ENCODE measurements around the gene ZGPAT. TPM values are rescaled to one million over a fixed set of nuclear protein-coding genes. Genes with fewer than 3 reads are reported as not detected.

The ZGPAT gene
- total and polyA plus RNA-seq, 2 donors (not counting 3 experiments of a cell fraction or from before 2014, with no cell fraction given): 23.1 to 29.3 TPM

DNA sequence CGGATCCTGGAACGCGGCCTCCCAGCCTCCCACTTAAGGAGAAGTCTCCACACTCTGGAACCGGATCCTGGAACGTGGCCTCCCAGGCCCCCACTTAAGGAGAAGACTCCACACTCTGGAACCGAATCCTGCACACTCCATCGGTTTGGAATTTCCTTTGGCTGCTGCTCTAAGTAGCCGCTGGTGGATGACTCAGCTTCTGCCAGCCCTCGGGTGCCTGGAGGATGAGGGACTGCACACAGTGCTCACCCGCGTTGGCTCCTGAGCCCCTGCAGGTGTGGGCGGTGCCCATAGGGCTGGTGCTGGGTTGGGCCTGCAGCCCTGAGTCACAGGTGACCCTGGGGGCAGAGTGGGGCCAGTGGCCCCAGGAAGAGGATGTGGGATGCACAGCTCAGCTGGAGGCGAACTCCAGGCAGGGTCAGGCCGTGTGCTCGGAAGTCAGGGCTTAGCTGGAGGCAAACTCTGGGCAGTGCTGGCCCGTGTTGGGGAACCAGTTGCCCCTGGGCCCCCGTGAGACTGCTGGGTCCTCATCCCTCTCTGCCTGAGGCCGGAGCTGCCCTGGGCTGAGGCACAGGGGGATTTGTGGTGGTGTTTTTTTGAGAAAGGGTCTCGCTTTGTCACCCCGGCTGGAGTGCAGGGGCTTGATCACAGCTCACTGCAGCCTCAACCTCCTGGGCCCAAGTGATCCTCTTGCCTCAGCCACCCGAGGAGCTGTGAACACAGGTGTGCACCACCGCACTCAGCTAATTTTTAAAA, 25.3 kb upstream of the ZGPAT start:
- TF ChIP-seq FOS (IDR thresholded peaks at IDR 0.05; ENCODE audit: borderline replicate concordance, insufficient read depth, low read length): peak; percentile 98
- TF ChIP-seq, protein P1, sequence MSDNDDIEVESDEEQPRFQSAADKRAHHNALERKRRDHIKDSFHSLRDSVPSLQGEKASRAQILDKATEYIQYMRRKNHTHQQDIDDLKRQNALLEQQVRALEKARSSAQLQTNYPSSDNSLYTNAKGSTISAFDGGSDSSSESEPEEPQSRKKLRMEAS (IDR thresholded peaks at IDR 0.05; ENCODE audit: insufficient read depth, insufficient read length): no peak
- no peak for TF ChIP-seq CTCF (IDR thresholded peaks at IDR 0.05; ENCODE audit: extremely low read depth in 1 of 2, insufficient read depth in 1 of 2, low read depth in 1 of 2, low read length in 2 of 2)
- no peak for TF ChIP-seq EZH2 (IDR thresholded peaks at IDR 0.05; ENCODE audit: borderline replicate concordance, low read depth, low read length, severe bottlenecking)
- no peak for TF ChIP-seq GATA2 (IDR thresholded peaks at IDR 0.05; ENCODE audit: insufficient read depth, insufficient read length, low read depth, low read length)
- TF ChIP-seq POLR2AphosphoS5 (IDR thresholded peaks at IDR 0.05; ENCODE audit: insufficient read depth, low read depth, low read length): peak; percentile 95
- TF ChIP-seq POLR2A (IDR thresholded peaks at IDR 0.05; ENCODE audit: low read depth, low read length): peak; percentile 60
- peak; percentile 69 for TF ChIP-seq JUN (IDR thresholded peaks at IDR 0.05; ENCODE audit: borderline replicate concordance, insufficient read depth, insufficient read length, low read depth)
- intact Hi-C loops (cut with micrococcal nuclease): loop anchor here (1.0 kb wide), 1 partner anchor 24 kb away; the partner anchor contains the start of gene RTEL1
- no peaks in the 10 kb centered on the region for H4K20me1 ChIP-seq (replicated peaks; ENCODE audit: control insufficient read depth, extremely low read depth, insufficient read depth, low read length)
- ChIA-PET CTCF (interaction anchor here (0.7 to 4.1 kb wide), 9 partner anchors 9 to 144 kb away, joined by 3 to 17 read pairs (median 4); partner anchors contain the start of genes ARFRP1, RTEL1 and ZGPAT), POLR2A (interaction anchor here (0.6 to 1.6 kb wide), 2 partner anchors 24 to 41 kb away, joined by 3 to 6 read pairs; partner anchors contain the start of gene RTEL1)
- H3K4me1 ChIP-seq (ENCODE audit: control insufficient read depth, extremely low read depth, insufficient read depth, low read length): peaks cover 45% of the 10 kb centered on the region
- dilution Hi-C loops (cut with MboI; ENCODE audit: extremely low pct_ligation_motif_present, low sequenced_read_pairs): no loop called here
- DNase-seq (ENCODE audit: low read depth, low spot score) (peak; percentile 92), FAIRE-seq (peak; percentile 99)
- peaks cover 0 to 12% of the 10 kb centered on the region in 2 experiments for H3K36me3 ChIP-seq (ENCODE audit: control insufficient read depth in 2 of 2, extremely low read depth in 1 of 2, insufficient read depth in 2 of 2, low read length in 2 of 2)
- TSS peak; percentile 10 for BruUV-seq (replicated peaks)
- peaks cover 4% of the 10 kb centered on the region for H3K79me2 ChIP-seq (ENCODE audit: control insufficient read depth, insufficient read depth, low read length)
- H3K9me1 ChIP-seq (replicated peaks; ENCODE audit: control insufficient read depth, extremely low read depth, insufficient read depth, low read length): no peaks in the 10 kb centered on the region
- H3K9me3 ChIP-seq (replicated peaks; ENCODE audit: control insufficient read depth, insufficient read depth, low read length): no peaks in the 10 kb centered on the region
- H3K9ac ChIP-seq (replicated peaks; ENCODE audit: extremely low read depth, insufficient read depth, low read length): peak overlapping the region; percentile 35
- no peak overlapping the region for H3K4me3 ChIP-seq (replicated peaks in 1 of 3; ENCODE audit: insufficient read depth in 1 of 3, low read depth in 1 of 3, low read length in 3 of 3)
- no peak overlapping the region for H2AFZ ChIP-seq (ENCODE audit: low read depth, low read length)
- no peaks in the 10 kb centered on the region for H3K27me3 ChIP-seq (ENCODE audit: control insufficient read depth in 2 of 2, insufficient read depth in 2 of 2, low read length in 2 of 2)
- peak overlapping the region; percentile 28 for H3K4me2 ChIP-seq (ENCODE audit: insufficient read depth, low read length)
- H3K27ac ChIP-seq (ENCODE audit: insufficient read depth, low read depth, low read length): peak overlapping the region; percentile 75
